K562 (cell line): ENCODE measurements around the gene VARS1. TPM values are rescaled to one million over a fixed set of nuclear protein-coding genes. Genes with fewer than 3 reads are reported as not detected.
A peak's percentile ranks its signal among the peaks of the same experiment; 100 is the strongest.

Source experiments
- BACH1 ChIP-seq: fragments of 200-800 bp; sonication (Bioruptor generic); IDR thresholded peaks from 2 replicates; pipeline ENCODE4 v1.6.1; 2016; ENCODE audit warnings: missing genetic modification characterization, missing compliant biosample characterization
- GATA2 ChIP-seq: sonication (generic); formaldehyde crosslinking; IDR thresholded peaks from 2 replicates; pipeline ENCODE4 v1.4.0; 2020; ENCODE audit warnings: mild to moderate bottlenecking, missing genetic modification reagents
- HDAC3 ChIP-seq: fragments of 450-650 bp; IDR thresholded peaks from 2 replicates; pipeline ENCODE4 v1.6.1; 2018; ENCODE audit warnings: borderline replicate concordance, mild to moderate bottlenecking, moderate library complexity; ENCODE audit not compliant: partially characterized antibody
- HDAC6 ChIP-seq: IDR thresholded peaks from 2 replicates; pipeline ENCODE4 v1.6.1; 2012; ENCODE audit warnings: low read depth, mild to moderate bottlenecking, control low read depth, inconsistent platforms, low read length, moderate library complexity
- HMG20A ChIP-seq: fragments of 450-650 bp; formaldehyde crosslinking; conservative IDR thresholded peaks from 2 replicates; pipeline ENCODE4 v1.4.0; 2020; ENCODE audit warnings: mild to moderate bottlenecking, mixed read lengths
- IRF2 ChIP-seq: sonication (generic); formaldehyde crosslinking; IDR thresholded peaks from 2 replicates; pipeline ENCODE4 v1.8.1; 2022; ENCODE audit warnings: mild to moderate bottlenecking, missing genetic modification reagents
- MTA2 ChIP-seq: fragments of 450-650 bp; IDR thresholded peaks from 2 replicates; pipeline ENCODE4 v1.6.1; 2016; ENCODE audit warnings: low read depth
- NRF1 ChIP-seq, 2 experiments: fragments of 450-650 bp; IDR thresholded peaks in 1 of 2; conservative IDR thresholded peaks in 1 of 2; 2 replicates each; pipeline ENCODE4 v1.6.1; 2014; ENCODE audit warnings: mild to moderate bottlenecking in 2 of 2
- RFX7 ChIP-seq: fragments of 250-450 bp; sonication (Bioruptor Pico); IDR thresholded peaks from 2 replicates; pipeline ENCODE4 v1.5.1; 2021; ENCODE audit warnings: mild to moderate bottlenecking
- SREBF2 ChIP-seq: sonication (generic); formaldehyde crosslinking; IDR thresholded peaks from 2 replicates; pipeline ENCODE4 v1.4.0; 2020; ENCODE audit warnings: mild to moderate bottlenecking, missing genetic modification reagents
- TARDBP ChIP-seq: fragments of 450-650 bp; IDR thresholded peaks from 2 replicates; pipeline ENCODE4 v1.6.1; 2016
- TEAD1 ChIP-seq, 2 experiments: fragments of 450-650 bp in 1 of 2; sonication (generic) in 1 of 2; formaldehyde crosslinking; IDR thresholded peaks; 2 replicates each; pipeline versions ENCODE4 v1.4.0 to v1.8.0; 2020 to 2022; ENCODE audit warnings: mild to moderate bottlenecking in 2 of 2, missing genetic modification reagents in 1 of 2
- XRCC5 ChIP-seq: fragments of 200-400 bp; formaldehyde crosslinking; IDR thresholded peaks from 2 replicates; pipeline ENCODE4 v1.6.1; 2017; ENCODE audit warnings: low read depth, mild to moderate bottlenecking, low read length
- ZBTB2 ChIP-seq: fragments of 450-650 bp; IDR thresholded peaks from 2 replicates; pipeline ENCODE4 v1.6.1; 2016; ENCODE audit warnings: antibody characterized with exemption
- ZBTB26 ChIP-seq: fragments of 450-650 bp; formaldehyde crosslinking; IDR thresholded peaks from 2 replicates; pipeline ENCODE4 v1.4.0; 2022; ENCODE audit warnings: missing genetic modification characterization
- ZHX1 ChIP-seq: fragments of 150-350 bp; conservative IDR thresholded peaks from 2 replicates; pipeline ENCODE4 v1.6.1; 2014; ENCODE audit warnings: low read length
- ZNF12 ChIP-seq: sonication (generic); formaldehyde crosslinking; IDR thresholded peaks from 2 replicates; pipeline ENCODE4 v1.4.0; 2020; ENCODE audit warnings: mild to moderate bottlenecking, missing genetic modification reagents
- ZNF134 ChIP-seq: fragments of 250-450 bp; sonication (Bioruptor Pico); conservative IDR thresholded peaks from 2 replicates; pipeline ENCODE4 v1.4.0; 2020
- ZNF316 ChIP-seq: fragments of 450-650 bp; IDR thresholded peaks from 2 replicates; pipeline ENCODE4 v1.6.1; 2016
- ZNF354B ChIP-seq: fragments of 250-450 bp; sonication (Bioruptor Pico); IDR thresholded peaks from 2 replicates; pipeline ENCODE4 v1.4.0; 2020
- ZNF41 ChIP-seq: fragments of 250-450 bp; sonication (Bioruptor Pico); conservative IDR thresholded peaks from 2 replicates; pipeline ENCODE4 v1.4.0; 2020; ENCODE audit warnings: mild to moderate bottlenecking
- ZNF75A ChIP-seq: fragments of 450-650 bp; formaldehyde crosslinking; IDR thresholded peaks from 2 replicates; pipeline ENCODE4 v1.4.0; 2020; ENCODE audit warnings: mild to moderate bottlenecking
- polyA plus RNA-seq, 8 experiments: library from polyadenylated mRNA; depleted of rRNA in 4 of 8; stranded (reverse) in 5 of 8; unstranded in 3 of 8; fragments of >200 nt; fragmentation: Nextera tagmentation in 2 of 8; fragmentation: Illumina TruSeq in 1 of 8; extraction: Ambion mirVana in 2 of 8; extraction: Trizol in 1 of 8; gene quantifications; 2 replicates each; pipeline versions ENCODE4 v1.2.1 to v1.2.3, GENCODE V29; 2011 to 2014; ENCODE audit warnings: inconsistent platforms in 1 of 8, missing spikeins in 1 of 8
- total RNA-seq, 7 experiments: library from RNA; depleted of rRNA in 6 of 7; stranded (reverse); fragments of >200 nt in 6 of 7; fragmentation: Illumina TruSeq in 2 of 7; extraction: Trizol in 2 of 7; gene quantifications; 2 replicates each; pipeline versions ENCODE4 v1.2.1 to v1.2.3, GENCODE V29; 2011 to 2021; ENCODE audit warnings: low replicate concordance in 1 of 7
- TF ChIP-seq, protein P1 (sequence below): IDR thresholded peaks from 3 replicates; pipeline ENCODE4 v1.6.1; 2011; ENCODE audit warnings: borderline replicate concordance, mild to moderate bottlenecking; ENCODE audit not compliant: insufficient read length, insufficient read depth

VARS1 gene
- total and polyA plus RNA-seq, 9 of the 15 experiments (the other 6 are each of a cell fraction or from before 2014, with no cell fraction given): 2.9 to 488 (median 130) TPM

DNA sequence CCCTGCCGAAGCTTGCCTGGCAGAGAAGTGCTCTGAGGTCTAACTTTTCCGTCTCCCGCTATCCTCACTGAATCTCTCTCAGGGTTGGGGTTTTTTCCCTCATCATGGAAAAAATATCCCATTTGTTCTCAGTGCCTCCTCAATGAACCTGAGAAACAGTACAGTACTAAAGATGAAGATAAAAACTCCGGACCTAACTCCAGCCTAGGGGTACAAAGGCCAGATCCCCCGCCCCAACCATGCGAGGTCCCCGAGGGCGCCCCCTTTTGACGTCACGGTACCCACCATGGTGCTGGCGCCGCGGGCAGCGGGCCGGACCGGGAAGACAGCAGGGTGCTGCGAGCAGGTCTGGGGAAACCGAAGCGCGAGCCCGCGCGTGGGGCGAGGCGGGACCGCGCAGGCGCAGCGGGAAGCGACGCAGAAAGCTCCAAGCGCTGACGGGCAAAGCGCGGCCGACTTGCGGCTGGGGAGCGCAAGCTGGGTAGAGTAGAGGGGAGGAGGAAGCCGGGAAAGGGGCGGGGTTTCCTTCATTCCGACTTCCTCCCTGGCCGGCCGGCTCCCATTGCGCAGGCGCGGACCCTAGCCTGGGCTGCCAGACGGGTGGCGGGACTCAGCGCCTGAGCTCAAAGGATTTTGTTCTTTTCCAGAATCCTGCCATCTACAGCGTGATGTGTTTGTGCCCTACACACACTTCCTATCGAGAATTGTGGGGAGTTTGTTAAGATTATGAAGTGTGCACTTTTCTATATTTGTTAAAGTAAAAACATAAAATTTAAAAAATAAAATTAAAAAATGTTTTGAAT lies 11.1 kb upstream of the VARS1 start, which contains the start of gene LSM2 (continued):
- TF ChIP-seq ZHX1 (peak; percentile 83; the same call in 1 of the 2 replicates), ZNF41 (CRISPR knock-in tag) (no peak; the same call in 1 of the 2 replicates), SREBF2 (no peak), TEAD1 (CRISPR knock-in tag; IDR thresholded peaks at IDR 0.05) (peak in 1 of 2 experiments; percentile 83; a peak in 1 of 4 replicates), HDAC6 (no peak), BACH1 (no peak), ZBTB2 (peak; percentile 96), HMG20A (CRISPR knock-in tag) (peak; percentile 70; the same call in 1 of the 2 replicates), NRF1 (conservative IDR thresholded peaks at IDR 0.05 in 1 of 2, IDR thresholded peaks at IDR 0.05 in 1 of 2) (peak; percentile 99 to 100), ZNF134 (CRISPR knock-in tag) (0 out of 2 replicates have a peak, but pooled peaks have one; percentile 8), HDAC3 (no peak), GATA2 (CRISPR knock-in tag) (0 out of 2 replicates have a peak, but pooled peaks have one; percentile 34), ZNF354B (CRISPR knock-in tag) (no peak; the same call in 1 of the 2 replicates), ZNF316 (0 out of 2 replicates have a peak, but pooled peaks have one; percentile 19), IRF2 (CRISPR knock-in tag) (no peak), ZNF12 (peak; percentile 91), XRCC5 (peak; percentile 90; the same call in 1 of the 2 replicates), ZBTB26 (CRISPR knock-in tag) (no peak), ZNF75A (CRISPR knock-in tag) (0 out of 2 replicates have a peak, but pooled peaks have one; percentile 10), TARDBP (peak; percentile 78), RFX7 (CRISPR knock-in tag) (peak; percentile 69; the same call in 1 of the 2 replicates), MTA2 (0 out of 2 replicates have a peak, but pooled peaks have one; percentile 12)
- TF ChIP-seq, protein P1, sequence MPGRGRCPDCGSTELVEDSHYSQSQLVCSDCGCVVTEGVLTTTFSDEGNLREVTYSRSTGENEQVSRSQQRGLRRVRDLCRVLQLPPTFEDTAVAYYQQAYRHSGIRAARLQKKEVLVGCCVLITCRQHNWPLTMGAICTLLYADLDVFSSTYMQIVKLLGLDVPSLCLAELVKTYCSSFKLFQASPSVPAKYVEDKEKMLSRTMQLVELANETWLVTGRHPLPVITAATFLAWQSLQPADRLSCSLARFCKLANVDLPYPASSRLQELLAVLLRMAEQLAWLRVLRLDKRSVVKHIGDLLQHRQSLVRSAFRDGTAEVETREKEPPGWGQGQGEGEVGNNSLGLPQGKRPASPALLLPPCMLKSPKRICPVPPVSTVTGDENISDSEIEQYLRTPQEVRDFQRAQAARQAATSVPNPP: no peak
